ENCODE data around the gene TBPL1. TPM values are rescaled to one million over a fixed set of nuclear protein-coding genes. Genes with fewer than 3 reads are reported as not detected.

The TBPL1 gene
- 20.1 and 25.6 TPM in 2 replicates for total RNA-seq (ENCODE audit: low replicate concordance)

DNA sequence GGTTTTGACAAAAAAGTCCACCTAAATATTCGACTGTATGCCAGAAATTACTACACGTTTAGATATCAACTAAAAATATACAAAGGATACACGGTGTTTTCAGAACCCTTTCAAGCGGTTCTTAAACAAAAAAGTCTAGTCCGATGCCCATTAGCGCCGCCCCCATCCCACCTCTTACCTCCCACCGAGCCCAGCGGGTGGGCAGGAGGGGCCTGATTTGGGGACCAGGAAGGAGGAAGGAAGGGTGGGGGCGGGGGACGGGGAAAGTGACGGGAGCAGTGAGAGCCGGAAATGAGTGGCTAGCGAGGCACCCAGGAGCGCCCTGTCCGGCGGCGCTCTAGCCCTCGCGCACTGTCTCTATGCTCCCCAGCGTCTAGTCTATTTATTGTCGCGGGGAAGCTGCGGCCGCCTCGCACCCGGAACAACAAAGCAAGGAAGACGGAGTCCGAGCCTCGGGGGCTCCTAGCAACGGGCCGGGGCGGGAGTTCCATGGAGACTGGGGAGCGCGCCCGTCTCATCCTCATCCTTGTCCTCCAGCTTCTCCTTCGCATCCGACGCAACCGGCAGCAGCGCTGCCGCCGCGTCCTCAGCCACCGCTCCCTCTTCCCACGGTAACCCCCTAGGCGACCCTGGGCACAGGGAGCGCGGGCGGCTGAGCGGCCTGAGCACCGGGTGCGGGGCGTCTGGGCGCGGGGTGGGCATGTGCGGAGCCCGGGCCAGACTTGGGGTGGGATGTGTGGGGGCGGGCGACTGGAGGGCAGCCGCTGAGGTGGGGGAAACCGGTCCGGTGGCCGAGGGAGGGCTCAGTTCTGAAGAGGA is at the start of gene TBPL1:
Gene TBPL1, plus strand, starts transcription at position 410 of the 819 bp plus-strand sequence. CDS start 26,902 bp downstream, outside the sequence.

Other genes with a start within 250 kb of the TBPL1 start
- 3.5 and 9.9 TPM in 2 replicates for gene TCF21, start 64.1 kb upstream of the TBPL1 start, total RNA-seq (ENCODE audit: low replicate concordance)
- 2.4 and 2.5 TPM in 2 replicates for gene SLC2A12, start 99.4 kb downstream of the TBPL1 start, total RNA-seq (ENCODE audit: low replicate concordance)